Left ventricle myocardium superior (tissue), 1 donor: Measurements from ENCODE around the gene PLEKHA6. TPM values are rescaled to one million over a fixed set of nuclear protein-coding genes. Genes with fewer than 3 reads are reported as not detected.

Experiments
- ATAC-seq: fragments of 200-7000 bp; cut with Tn5 transposase; one replicate; pipeline ENCODE4 v1.9.1; 2020; ENCODE audit warnings: mild to moderate bottlenecking, moderate library complexity
- DNase-seq: peaks from one replicate; pipeline ENCODE4 v3.0.0-alpha.2; 2020
- intact Hi-C: fragments of 100-400 bp; cut with micrococcal nuclease; formaldehyde crosslinking; loops from one replicate; pipeline ENCODE4 v1.11.0; 2022
- total RNA-seq: library from RNA; stranded (reverse); fragmentation: NEBNext Ultra II Directional; extraction: Animal tissue kit (Norgen Biotek cat#: 25700); gene quantifications from one replicate; pipeline ENCODE4 v1.2.1, GENCODE V29; 2021
- donor health status: DM: no; HTN: yes; CAD: no; lungs with severe emphysema.

Gene PLEKHA6
- total RNA-seq, 1 donor from 2014 or later = 21.6 TPM

GRCh38 chr1:204383163-204383904 lies 23.6 kb upstream of the PLEKHA6 start:
- intact Hi-C loops = no loop called here
- no peak for ATAC-seq
- DNase-seq = no peak

- intact Hi-C loops = no loop called here
- no peak for ATAC-seq
- no peak for DNase-seq
Observed at GRCh38 chr1:204382714-204383083, 23.0 kb upstream of the PLEKHA6 start.

- intact Hi-C loops = no loop called here
- ATAC-seq (no peak), DNase-seq (no peak)
Observed at GRCh38 chr1:204380293-204380831, 20.6 kb upstream of the PLEKHA6 start.

DNA sequence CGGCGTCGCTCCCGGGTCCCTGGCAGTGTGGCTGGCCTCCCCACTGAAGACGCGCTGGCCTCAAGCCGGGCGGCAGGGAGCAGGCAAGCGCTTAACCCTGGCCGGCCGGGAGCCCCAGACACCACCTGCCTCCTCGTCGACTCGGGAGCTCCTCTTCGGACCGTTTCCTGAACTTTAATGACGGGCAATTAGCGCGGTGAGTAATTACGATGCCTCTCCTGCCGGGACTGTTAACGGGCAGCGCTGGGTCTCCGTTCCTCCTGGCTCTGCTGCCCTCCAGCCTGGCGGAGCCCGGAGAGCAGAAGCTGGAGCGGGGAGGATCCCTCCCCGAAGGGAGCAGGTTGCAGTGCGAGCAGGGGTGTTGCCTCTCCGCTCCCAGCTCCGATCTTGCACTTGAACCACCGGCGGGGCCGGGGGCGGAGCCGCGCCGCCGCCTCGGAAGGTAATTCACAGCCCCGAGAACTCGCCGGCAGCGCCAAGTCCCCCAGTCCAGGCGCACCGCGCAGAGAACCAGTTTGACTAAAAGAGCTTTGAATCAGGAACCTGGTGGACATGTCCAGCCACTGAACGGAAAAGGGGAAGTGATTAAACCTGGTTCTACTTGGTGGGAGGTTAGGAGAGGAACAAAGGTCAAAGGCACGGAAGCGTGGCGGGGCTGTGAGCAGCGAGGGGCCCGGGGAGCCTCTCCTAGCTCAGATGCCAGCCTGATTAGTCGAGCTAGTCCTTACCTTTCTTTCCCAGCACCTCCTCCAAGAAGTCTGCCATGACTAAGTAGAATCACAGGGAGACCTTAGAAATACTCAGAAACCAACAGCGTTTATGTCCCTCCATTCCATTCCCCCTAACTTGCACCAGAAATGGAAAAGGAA lies 18.3 kb upstream of the PLEKHA6 start:
- peak; percentile 72 for ATAC-seq
- intact Hi-C loops = no loop called here
- peak; percentile 39 for DNase-seq

DNA sequence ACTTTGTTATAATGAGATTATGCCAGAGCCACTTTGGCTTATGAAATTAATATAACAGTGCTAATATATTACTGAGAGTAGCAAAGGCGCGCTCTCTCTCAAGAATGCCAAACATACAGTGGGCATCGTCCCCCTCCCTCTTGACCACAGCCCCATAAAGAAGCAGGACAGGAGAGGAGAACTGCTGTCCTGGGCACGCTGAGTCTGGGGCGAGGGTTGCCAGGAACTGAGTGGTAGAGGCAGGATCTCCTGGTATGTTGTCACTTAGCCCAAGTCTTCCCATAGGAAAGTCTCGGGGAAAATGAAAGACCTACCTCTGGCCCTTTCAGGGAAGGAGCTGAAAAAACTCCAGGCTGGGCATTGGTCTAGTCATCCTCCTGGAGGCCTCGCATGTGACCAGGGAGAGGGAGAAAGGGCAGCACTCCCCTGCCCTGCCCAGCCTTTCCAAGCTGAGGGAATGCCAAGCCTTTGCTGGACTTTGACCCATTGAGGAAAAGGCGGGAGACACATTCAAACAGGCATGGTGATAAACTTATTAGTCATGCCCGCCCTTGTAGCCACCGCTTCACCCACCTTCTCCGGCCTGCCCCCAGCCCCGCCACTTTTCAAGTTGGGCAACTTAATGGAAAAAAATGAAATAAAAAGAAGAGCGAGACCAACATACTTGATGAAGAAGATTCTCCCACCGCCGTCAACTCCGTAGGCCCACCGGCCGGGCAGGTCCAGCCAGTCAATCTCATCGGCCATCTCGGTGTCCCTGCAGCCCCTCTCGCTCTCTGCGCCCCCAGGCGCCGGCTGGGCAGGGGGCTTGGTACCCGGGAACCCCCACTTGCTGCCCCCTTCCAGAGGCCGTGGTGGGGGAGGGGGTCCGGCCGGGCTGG lies 17.4 kb upstream of the PLEKHA6 start:
- peak; percentile 33 for ATAC-seq
- intact Hi-C loops = no loop called here
- no peak for DNase-seq

DNA sequence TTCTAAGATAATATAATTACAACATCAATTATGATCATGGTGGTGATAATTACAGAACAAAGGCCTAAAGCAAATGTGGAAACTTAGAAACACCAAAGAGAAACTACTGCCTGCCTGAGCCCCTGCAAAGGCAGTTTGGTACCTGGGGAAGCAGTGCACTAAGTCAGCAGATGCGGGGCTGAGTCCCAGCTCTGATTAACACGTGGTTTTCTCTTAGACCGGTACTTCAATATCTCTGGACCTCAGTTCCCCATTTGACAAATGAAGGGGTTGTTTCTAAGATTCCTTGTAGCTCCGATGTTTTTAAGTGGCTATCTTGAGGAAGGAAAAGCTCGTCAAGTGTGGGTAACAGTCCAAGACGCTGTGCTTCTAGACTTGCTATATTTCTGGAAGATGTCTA lies 16.7 kb upstream of the PLEKHA6 start:
- DNase-seq (no peak), ATAC-seq (no peak)
- intact Hi-C loops = no loop called here

- no peak for ATAC-seq
- intact Hi-C loops = no loop called here
- DNase-seq = no peak
Observed at GRCh38 chr1:204373911-204374310, 14.2 kb upstream of the PLEKHA6 start.

DNA sequence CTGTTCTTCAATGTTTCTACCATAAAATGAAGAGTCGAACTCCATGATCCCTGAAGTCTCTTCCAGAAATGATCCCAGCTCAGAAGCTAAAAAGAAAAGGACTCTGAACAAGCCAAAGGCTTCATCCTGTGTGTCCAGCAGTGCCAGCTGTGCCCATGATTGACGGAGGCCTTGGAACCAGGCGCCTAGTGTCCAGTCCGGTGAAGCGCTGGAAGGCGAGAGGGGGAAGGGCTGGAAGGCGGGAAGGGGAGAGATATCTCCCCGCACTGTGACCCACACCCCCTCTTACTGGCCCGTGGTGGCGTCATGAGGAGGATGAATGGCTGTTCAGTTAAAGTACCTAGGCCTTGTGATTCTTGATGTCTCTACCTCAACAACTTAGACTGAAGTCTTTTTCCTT lies 10.4 kb upstream of the PLEKHA6 start:
- ATAC-seq (no peak), DNase-seq (no peak)
- intact Hi-C loops = no loop called here

GRCh38 chr1:204368996-204369726 lies 9.4 kb upstream of the PLEKHA6 start:
- intact Hi-C loops = no loop called here
- DNase-seq = no peak
- ATAC-seq = no peak

DNA sequence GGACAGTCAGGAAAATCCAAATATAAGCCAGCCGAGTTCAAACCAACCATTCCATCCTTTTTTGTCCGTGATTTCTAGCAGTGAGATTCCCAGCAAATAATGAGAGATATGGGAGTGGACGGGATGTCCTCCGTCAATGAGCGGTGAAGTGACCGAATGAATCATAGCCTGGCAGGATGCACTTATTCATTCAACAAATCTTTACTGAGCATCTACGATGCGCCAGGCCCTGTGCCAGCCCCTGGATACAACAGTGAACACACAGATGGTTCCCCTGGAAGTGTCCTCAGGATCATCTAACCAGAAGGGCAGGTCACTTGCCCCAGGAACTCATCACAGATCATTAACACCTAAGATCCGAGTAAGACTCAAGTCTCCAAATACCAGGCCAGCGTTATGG lies 8.2 kb upstream of the PLEKHA6 start:
- ATAC-seq = no peak
- DNase-seq = no peak
- intact Hi-C loops = no loop called here

DNA sequence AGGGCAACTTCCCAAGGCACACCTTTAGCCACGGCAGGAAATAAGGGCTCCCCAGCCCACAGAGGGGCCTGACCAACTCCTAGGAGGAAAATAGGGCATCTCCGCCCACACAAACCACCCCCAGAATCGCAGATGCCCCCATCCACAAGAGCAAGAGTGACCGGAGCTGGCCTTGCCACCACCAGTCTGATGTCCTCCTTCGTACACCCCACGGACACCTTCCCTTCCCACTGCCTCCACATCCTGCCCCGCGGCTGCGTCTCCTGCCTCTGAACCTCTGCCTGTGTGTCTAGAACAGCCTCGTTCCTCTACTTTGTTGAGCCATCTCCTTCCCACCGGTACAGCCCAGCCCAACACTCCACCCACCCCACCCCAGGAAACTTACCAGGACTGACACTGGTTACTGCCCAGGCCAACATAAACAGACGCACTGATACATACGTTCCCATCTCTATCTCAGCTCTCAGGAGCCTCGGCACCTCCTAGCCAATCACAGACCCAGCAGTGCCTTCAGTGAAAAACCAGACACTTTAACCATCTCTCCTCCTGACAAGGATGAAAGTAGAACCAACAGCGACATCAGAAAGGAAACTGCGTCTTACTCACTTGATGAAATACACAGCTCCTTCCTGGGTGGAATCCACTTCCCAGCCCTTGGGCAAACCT lies 7.6 kb upstream of the PLEKHA6 start:
- intact Hi-C loops = no loop called here
- ATAC-seq (no peak), DNase-seq (no peak)

GRCh38 chr1:204366759-204367158 lies 7.0 kb upstream of the PLEKHA6 start:
- ATAC-seq = no peak
- intact Hi-C loops = no loop called here
- no peak for DNase-seq

DNA sequence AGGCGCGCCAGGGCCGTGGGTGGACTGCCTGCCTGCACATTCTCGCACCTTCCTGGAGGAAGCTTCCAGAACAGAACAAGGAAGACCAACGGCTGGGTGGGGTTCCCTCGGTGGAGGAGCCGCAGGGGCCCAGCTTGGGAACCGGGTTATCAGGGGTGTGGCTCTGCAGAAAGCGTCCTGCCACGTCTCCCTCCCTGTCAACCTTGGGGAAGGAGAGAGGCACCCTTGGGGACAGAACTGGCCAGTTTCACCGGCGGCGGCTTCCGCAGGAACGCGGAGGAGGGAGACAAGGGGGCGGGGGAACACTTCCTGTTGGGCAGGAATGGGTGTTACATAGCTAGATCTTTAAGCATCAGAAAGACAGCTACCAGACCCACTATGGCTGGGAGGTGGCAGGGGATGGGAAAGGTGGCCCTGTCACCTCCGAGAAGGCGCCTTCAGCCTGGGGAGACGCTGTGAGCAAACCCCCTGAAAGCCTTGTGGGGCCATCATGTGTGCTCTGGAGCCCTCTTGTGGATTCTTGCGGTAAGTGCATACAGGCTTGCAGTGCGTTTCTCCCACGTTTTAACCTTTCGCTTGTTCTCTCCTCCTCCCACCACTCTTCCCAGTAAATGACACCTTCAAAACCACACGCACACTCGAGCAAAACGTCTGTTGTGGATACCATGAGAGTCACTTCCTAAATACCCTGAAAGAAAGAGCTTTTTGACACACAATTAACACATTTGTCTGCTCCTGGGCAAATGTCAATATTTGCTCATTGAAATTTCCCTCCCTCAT lies 3.8 kb upstream of the PLEKHA6 start:
- peak; percentile 77 for DNase-seq
- intact Hi-C loops = loop anchor here (2.0 to 5.0 kb wide), 2 partner anchors 151 to 201 kb away; partner anchors contain the start of gene GOLT1A
- peak; percentile 76 for ATAC-seq

DNA sequence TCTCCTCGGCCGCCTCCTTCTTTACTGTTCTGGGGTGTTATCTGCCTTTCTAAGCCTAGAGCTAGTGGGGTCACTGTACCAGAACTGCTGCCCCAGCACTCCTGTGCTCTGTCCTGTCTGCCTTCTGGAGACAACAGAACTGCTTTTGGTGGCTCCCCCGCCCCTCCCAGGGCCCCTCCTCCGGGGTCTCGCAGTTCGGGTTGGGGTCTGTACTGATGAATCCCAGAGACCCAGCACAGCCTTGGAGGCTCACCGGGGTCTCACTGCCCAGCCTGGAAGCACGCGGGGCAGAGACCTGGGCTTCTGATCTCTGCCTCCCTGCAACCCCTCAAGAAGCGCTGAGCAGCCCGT lies 3.2 kb upstream of the PLEKHA6 start:
- ATAC-seq = no peak
- no peak for DNase-seq

GRCh38 chr1:204361781-204362180 lies 2.1 kb upstream of the PLEKHA6 start:
- ATAC-seq (no peak), DNase-seq (no peak)
- intact Hi-C loops = loop anchor here (2.0 to 5.0 kb wide), 2 partner anchors 149 to 199 kb away; partner anchors contain the start of gene GOLT1A

More for the DNA sequence above, 3.2 kb upstream of the PLEKHA6 start:
- intact Hi-C loops = loop anchor here (2.0 to 5.0 kb wide), 2 partner anchors 151 to 200 kb away; partner anchors contain the start of gene GOLT1A

DNA sequence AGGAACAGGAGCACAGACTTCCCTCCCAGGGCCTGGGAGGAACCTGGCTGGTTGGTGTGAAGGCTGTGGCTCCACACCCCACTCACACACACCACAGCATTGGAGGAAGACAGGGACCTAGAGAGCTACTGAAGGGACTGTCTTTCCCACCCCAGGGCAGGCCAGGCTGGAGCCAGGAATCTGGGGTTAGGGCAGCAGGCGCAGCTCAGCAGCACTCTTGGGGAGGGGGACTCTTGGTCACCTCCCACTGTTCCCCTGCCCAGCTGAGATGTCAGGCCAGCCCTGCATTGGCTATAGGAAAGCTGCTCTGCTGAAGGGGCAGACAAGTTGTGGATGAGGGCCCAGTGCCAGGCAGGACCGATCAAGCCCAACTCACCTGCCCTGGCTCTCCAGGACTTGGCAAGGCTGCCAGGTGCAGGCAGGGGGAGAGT lies 1.6 kb upstream of the PLEKHA6 start:
- DNase-seq = no peak
- ATAC-seq = no peak
- intact Hi-C loops = loop anchor here (5.0 kb wide), 1 partner anchor 149 kb away; the partner anchor contains the start of gene GOLT1A

- intact Hi-C loops = loop anchor here (5.0 kb wide), 1 partner anchor 148 kb away; the partner anchor contains the start of gene GOLT1A
- ATAC-seq (no peak), DNase-seq (no peak)
Observed at GRCh38 chr1:204360314-204360713, 585 bp upstream of the PLEKHA6 start.
